IMR-90 (cell line): ENCODE results near the gene SPATA13. TPM values are rescaled to one million over a fixed set of nuclear protein-coding genes. Genes with fewer than 3 reads are reported as not detected.

Experiments used
- ATAC-seq: fragments of 200-7000 bp; cut with Tn5 transposase; 2 replicates; pipeline ENCODE4 v1.9.1; 2020; ENCODE audit warnings: low read depth, mild to moderate bottlenecking, moderate library complexity
- BruUV-seq: library from RNA; stranded (reverse); fragments of 400-500 nt; replicated peaks from 2 replicates; lab custom pipeline; 2021; lab: Mats Ljungman, UMichigan
- CTCF ChIA-PET: fragments of 300-600 bp; formaldehyde crosslinking; extraction: SDS; loops from one replicate; lab custom pipeline; 2021; ENCODE audit warnings: antibody characterized with exemption; lab: Yijun Ruan, JAX
- POLR2A ChIA-PET: fragments of 300-600 bp; sonication (Branson Sonifier 250); formaldehyde crosslinking; loops from one replicate; lab custom pipeline; 2022; ENCODE audit warnings: antibody characterized with exemption; ENCODE audit not compliant: unreplicated experiment; lab: Charles Lee
- DNase-seq: peaks from one replicate; pipeline ENCODE4 v3.0.0; 2013
- H2AFZ ChIP-seq: replicated peaks from 2 replicates; pipeline ENCODE3; 2013; ENCODE audit warnings: low read length, mild to moderate bottlenecking; ENCODE audit not compliant: poor library complexity
- H2AK5ac ChIP-seq: 2 replicates; pipeline ENCODE4 v1.6.1; 2013; ENCODE audit warnings: low read depth, low read length, inconsistent platforms
- H2AK9ac ChIP-seq: replicated peaks from 2 replicates; pipeline ENCODE3; 2013; ENCODE audit warnings: mild to moderate bottlenecking, low read depth, low read length, moderate library complexity; ENCODE audit not compliant: poor library complexity
- H2BK120ac ChIP-seq: 2 replicates; pipeline ENCODE4 v1.6.1; 2013; ENCODE audit warnings: low read depth, low read length, inconsistent platforms
- H2BK15ac ChIP-seq: 3 replicates; pipeline ENCODE4 v1.6.1; 2013; ENCODE audit warnings: low read depth, low read length, inconsistent platforms
- H2BK20ac ChIP-seq: 2 replicates; pipeline ENCODE4 v1.6.1; 2013; ENCODE audit warnings: low read depth, mild to moderate bottlenecking, inconsistent platforms, low read length, moderate library complexity
- H2BK5ac ChIP-seq: 2 replicates; pipeline ENCODE4 v1.6.1; 2013; ENCODE audit warnings: mild to moderate bottlenecking, low read depth, low read length, inconsistent platforms; ENCODE audit not compliant: poor library complexity, severe bottlenecking
- H3K14ac ChIP-seq: replicated peaks from 2 replicates; pipeline ENCODE4 v1.6.1; 2013; ENCODE audit warnings: low read depth, low read length, inconsistent platforms
- H3K18ac ChIP-seq: 2 replicates; pipeline ENCODE4 v1.6.1; 2013; ENCODE audit warnings: low read depth, low read length, control low read depth
- H3K23ac ChIP-seq: 2 replicates; pipeline ENCODE4 v1.6.1; 2013; ENCODE audit warnings: low read depth, low read length, inconsistent platforms
- H3K27ac ChIP-seq: 2 replicates; pipeline ENCODE4 v1.5.1; 2013; ENCODE audit warnings: mild to moderate bottlenecking, control low read depth, low read length; ENCODE audit not compliant: insufficient read depth
- H3K27me3 ChIP-seq: 2 replicates; pipeline ENCODE4 v1.6.1; 2013; ENCODE audit warnings: low read length; ENCODE audit not compliant: control insufficient read depth, insufficient read depth
- H3K36me3 ChIP-seq: 2 replicates; pipeline ENCODE4 v1.6.1; 2013; ENCODE audit warnings: low read length, mixed read lengths; ENCODE audit not compliant: control insufficient read depth, insufficient read depth
- H3K4ac ChIP-seq: 2 replicates; pipeline ENCODE4 v1.6.1; 2013; ENCODE audit warnings: low read depth, low read length, inconsistent platforms
- H3K4me1 ChIP-seq: 2 replicates; pipeline ENCODE4 v1.6.1; 2013; ENCODE audit warnings: low read length, mixed read lengths; ENCODE audit not compliant: control insufficient read depth, insufficient read depth
- H3K4me2 ChIP-seq: 2 replicates; pipeline ENCODE4 v1.6.1; 2013; ENCODE audit warnings: low read depth, mild to moderate bottlenecking, control low read depth, low read length, moderate library complexity
- H3K4me3 ChIP-seq: 2 replicates; pipeline ENCODE4 v1.5.1; 2013; ENCODE audit warnings: low read depth, mild to moderate bottlenecking, control low read depth, low read length, moderate library complexity; ENCODE audit not compliant: insufficient read depth
- H3K56ac ChIP-seq: 2 replicates; pipeline ENCODE4 v1.6.1; 2013; ENCODE audit warnings: low read length, inconsistent platforms; ENCODE audit not compliant: insufficient read depth; ENCODE audit errors: extremely low read depth
- H3K79me1 ChIP-seq, 2 experiments: 2 replicates each; pipeline ENCODE4 v1.6.1; 2013; ENCODE audit warnings: low read length in 2 of 2, inconsistent platforms in 1 of 2, low read depth in 1 of 2
- H3K9ac ChIP-seq: 2 replicates; pipeline ENCODE4 v1.6.1; 2013; ENCODE audit warnings: low read depth, low read length, control low read depth
- H3K9me1 ChIP-seq: 2 replicates; pipeline ENCODE4 v1.6.1; 2013; ENCODE audit warnings: low read length, inconsistent platforms; ENCODE audit not compliant: insufficient read depth
- H3K9me3 ChIP-seq: 2 replicates; pipeline ENCODE4 v1.6.1; 2013; ENCODE audit warnings: low read length; ENCODE audit not compliant: control insufficient read depth, insufficient read depth
- H4K20me1 ChIP-seq: 2 replicates; pipeline ENCODE4 v1.6.1; 2013; ENCODE audit warnings: low read length, inconsistent platforms; ENCODE audit not compliant: insufficient read depth
- H4K5ac ChIP-seq: 2 replicates; pipeline ENCODE4 v1.6.1; 2013; ENCODE audit warnings: mild to moderate bottlenecking, low read depth, low read length, control low read depth
- H4K8ac ChIP-seq, 2 experiments: 2 replicates each; pipeline ENCODE4 v1.6.1; 2013; ENCODE audit warnings: low read depth in 2 of 2, low read length in 2 of 2, control low read depth in 1 of 2, inconsistent platforms in 1 of 2
- H4K91ac ChIP-seq: 2 replicates; pipeline ENCODE4 v1.6.1; 2013; ENCODE audit warnings: low read depth, low read length, inconsistent platforms; ENCODE audit not compliant: insufficient read depth
- MAFK ChIP-seq: IDR thresholded peaks from 2 replicates; pipeline ENCODE4 v1.6.1; 2012; ENCODE audit warnings: low read depth, low read length, improper control_type of control experiment
- NFE2L2 ChIP-seq: fragments of 150-350 bp; IDR thresholded peaks from 2 replicates; pipeline ENCODE4 v1.6.1; 2016; ENCODE audit warnings: low read depth, mild to moderate bottlenecking, low read length
- WGBS, 2 experiments: methylation state at CpG; one replicate each; pipeline versions ENCODE4 v1.1.5 to v1.1.7; 2013; ENCODE audit warnings: missing lambda C conversion rate in 2 of 2; ENCODE audit not compliant: insufficient read length in 1 of 2; ENCODE audit errors: extremely low coverage in 2 of 2; 5-methylcytosine and 5-hydroxymethylcytosine counted together
- dilution Hi-C: fragments of 300-500 bp; cut with HindIII; formaldehyde crosslinking; loops from one replicate; pipeline ENCODE4 v1.14.3; 2018; ENCODE audit warnings: low sequenced_read_pairs; ENCODE audit not compliant: unreplicated experiment
- in situ Hi-C: fragments of 300-500 bp; cut with MboI; formaldehyde crosslinking; loops from 3 replicates; pipeline ENCODE4 v1.14.3; 2019; ENCODE audit warnings: low sequenced_read_pairs, inconsistent platforms, mixed read lengths
- intact Hi-C: fragments of 100-400 bp; cut with micrococcal nuclease; formaldehyde crosslinking; loops from 2 replicates; pipeline ENCODE4 v1.10.0; 2022
- polyA plus RNA-seq, 3 experiments: library from polyadenylated mRNA; depleted of rRNA; stranded (reverse); fragments of >200 nt; gene quantifications; 2 replicates each; pipeline ENCODE4 v1.2.3, GENCODE V29; 2012; ENCODE audit warnings: low replicate concordance in 1 of 3
- total RNA-seq: library from RNA; depleted of rRNA; stranded (reverse); fragments of >200 nt; gene quantifications from 2 replicates; pipeline ENCODE4 v1.2.3, GENCODE V29; 2012
- TF ChIP-seq, protein P1 (sequence below): fragments of 150-350 bp; IDR thresholded peaks from 2 replicates; pipeline ENCODE4 v1.6.1; 2017; ENCODE audit warnings: mild to moderate bottlenecking, antibody characterized with exemption, low read length, low read depth

Gene SPATA13
- total and polyA plus RNA-seq, 2 of the 4 experiments (the other 2 are of a cell fraction) = 10.5 to 12.5 TPM

DNA sequence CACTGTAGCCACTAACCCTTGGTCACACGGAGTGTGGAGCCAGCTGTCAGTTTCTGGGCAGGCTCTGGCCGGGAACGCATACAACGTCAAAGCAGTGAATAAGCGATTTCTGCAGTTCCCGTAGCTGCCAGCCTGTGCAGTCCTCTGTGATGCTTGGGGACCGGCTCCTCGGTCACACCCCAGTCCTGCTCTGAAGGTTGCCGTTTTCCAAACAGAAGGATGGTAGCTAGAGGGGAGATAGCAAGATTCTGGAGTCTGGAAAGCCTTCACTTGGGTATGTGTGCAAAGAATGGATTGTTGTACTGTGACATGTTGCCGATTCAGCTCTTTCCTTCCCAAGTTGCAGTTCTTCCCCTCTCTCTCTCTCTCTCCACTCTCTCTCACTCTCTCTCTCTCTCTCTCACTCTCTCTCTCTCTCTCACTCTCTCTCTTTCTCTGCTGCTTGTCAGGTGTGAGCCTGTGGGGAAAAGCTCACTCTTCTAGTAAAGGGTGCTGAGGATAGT is 110.2 kb downstream of the SPATA13 start:
- Histone ChIP-seq H4K91ac (peak overlapping the region; percentile 81), H2AK5ac (0 out of 2 replicates have a peak overlapping the region, but pooled peaks have one; percentile 11), H3K4ac (peak overlapping the region; percentile 79), H2BK20ac (peak overlapping the region; percentile 89), H3K4me3 (peak overlapping the region; percentile 51), H3K4me1 (peaks cover 18% of the 10 kb centered on the region), H3K4me2 (peak overlapping the region; percentile 99), H4K5ac (peak overlapping the region; percentile 56), H3K9me1 (peaks cover 15% of the 10 kb centered on the region; the same call in 1 of the 2 replicates), H4K8ac (peak overlapping the region in 1 of 2 experiments; percentile 44; a peak in 2 of 4 replicates), H2BK15ac (peak overlapping the region; percentile 87; the same call in 1 of the 3 replicates), H3K27ac (peak overlapping the region; percentile 41; the same call in 1 of the 2 replicates), H3K23ac (peak overlapping the region; percentile 98), H2AFZ (peak overlapping the region; percentile 92), H3K56ac (no peak overlapping the region), H3K9me3 (no peaks in the 10 kb centered on the region), H3K9ac (peak overlapping the region; percentile 43), H3K18ac (peak overlapping the region; percentile 84; the same call in 1 of the 2 replicates), H2BK120ac (peak overlapping the region; percentile 83), H2BK5ac (peak overlapping the region; percentile 61), H4K20me1 (0 out of 2 replicates have a peak, but pooled peaks cover 2% of the 10 kb centered on the region), H3K14ac (peak overlapping the region; percentile 86), H2AK9ac (peak overlapping the region; percentile 62), H3K36me3 (no peaks in the 10 kb centered on the region), H3K79me1 (peaks cover 30 to 61% of the 10 kb centered on the region in 2 experiments; a peak in 3 of 4 replicates), H3K27me3 (no peaks in the 10 kb centered on the region)
- ATAC-seq (peak; percentile 50), DNase-seq (peak; percentile 47)
- 0% methylated on average over 9 of the region's 10 CpGs; no CpG with 5 or more reads in 1 of the 2 experiments for WGBS, 2 experiments
- intact Hi-C loops = no loop called here
- dilution Hi-C loops = no loop called here
- BruUV-seq = no TSS peak
- in situ Hi-C loops = no loop called here
- ChIA-PET POLR2A (interaction anchor here (1.0 kb wide), 1 partner anchor 10 kb away, joined by 3 read pairs; no protein-coding TSS in a partner anchor), CTCF (interaction anchor here (0.7 to 1.1 kb wide), 4 partner anchors 10 to 1005 kb away, joined by 3 to 4 read pairs (median 3); no protein-coding TSS in a partner anchor)
- peak; percentile 75 for TF ChIP-seq MAFK
- TF ChIP-seq NFE2L2 = peak; percentile 36; the same call in 1 of the 2 replicates
- TF ChIP-seq, protein P1, sequence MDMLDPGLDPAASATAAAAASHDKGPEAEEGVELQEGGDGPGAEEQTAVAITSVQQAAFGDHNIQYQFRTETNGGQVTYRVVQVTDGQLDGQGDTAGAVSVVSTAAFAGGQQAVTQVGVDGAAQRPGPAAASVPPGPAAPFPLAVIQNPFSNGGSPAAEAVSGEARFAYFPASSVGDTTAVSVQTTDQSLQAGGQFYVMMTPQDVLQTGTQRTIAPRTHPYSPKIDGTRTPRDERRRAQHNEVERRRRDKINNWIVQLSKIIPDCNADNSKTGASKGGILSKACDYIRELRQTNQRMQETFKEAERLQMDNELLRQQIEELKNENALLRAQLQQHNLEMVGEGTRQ = no peak
